GM19438 (cell line): ENCODE data around the gene LCN15.
"Not testable (repeated sequence)": the region's sequence is repeated elsewhere in the genome, so short reads cannot be mapped to it uniquely, and the experiment has no call there.

Experiments used
- ATAC-seq: cut with Tn5 transposase; IDR thresholded peaks from one replicate; pipeline ENCODE4 v1.9.1; 2021; ENCODE audit warnings: low read depth; ENCODE audit not compliant: unreplicated experiment

LCN15 gene

GRCh38 chr9:136711219-136711648, 53.1 kb downstream of the LCN15 start:
- not testable (repeated sequence) for ATAC-seq

DNA sequence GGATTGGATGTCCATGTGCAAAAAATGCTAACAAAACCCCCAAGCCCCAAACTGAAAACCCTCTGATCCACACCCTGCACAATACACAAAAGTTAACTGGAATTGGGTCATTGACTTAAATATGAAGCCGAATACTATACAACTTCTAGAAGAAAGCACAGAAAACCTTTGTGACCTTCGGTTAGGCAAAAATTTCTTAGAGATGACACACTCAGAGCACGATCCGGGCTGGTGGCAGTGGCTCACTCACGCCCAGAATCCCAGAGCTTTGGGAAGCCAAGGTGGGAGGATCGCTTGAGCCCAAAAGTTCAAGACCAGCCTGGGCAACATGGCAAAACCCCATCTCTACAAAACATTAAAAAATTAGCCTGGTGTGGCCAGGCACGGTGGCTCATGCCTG, 53.8 kb downstream of the LCN15 start:
- no peak for ATAC-seq
